ES-I3 (cell line): ENCODE data around the gene GAS6.
"Not testable (repeated sequence)": the region's sequence is repeated elsewhere in the genome, so short reads cannot be mapped to it uniquely, and the experiment has no call there.

ENCODE experiments used
- H3K36me3 ChIP-seq: 2 replicates; pipeline ENCODE4 v1.6.1; 2013; ENCODE audit warnings: mild to moderate bottlenecking, low read length, control low read depth, moderate library complexity; ENCODE audit not compliant: insufficient read depth
- H3K4me1 ChIP-seq: 2 replicates; pipeline ENCODE4 v1.6.1; 2013; ENCODE audit warnings: mild to moderate bottlenecking, control low read depth, low read length; ENCODE audit not compliant: insufficient read depth
- H3K9ac ChIP-seq: 2 replicates; pipeline ENCODE4 v1.6.1; 2013; ENCODE audit warnings: low read depth, mild to moderate bottlenecking, low read length, moderate library complexity
- H3K9me3 ChIP-seq: 2 replicates; pipeline ENCODE4 v1.6.1; 2013; ENCODE audit warnings: mild to moderate bottlenecking, low read length, moderate library complexity; ENCODE audit not compliant: control insufficient read depth, insufficient read depth

GAS6 gene

GRCh38 chr13:113804017-113804702 is 59.7 kb downstream of the GAS6 start:
- no peak overlapping the region for H3K9ac ChIP-seq
- H3K4me1 ChIP-seq = no peaks in the 10 kb centered on the region
- H3K36me3 ChIP-seq = no peaks in the 10 kb centered on the region
- no peaks in the 10 kb centered on the region for H3K9me3 ChIP-seq

GRCh38 chr13:113803409-113804016 is 60.4 kb downstream of the GAS6 start:
- H3K4me1 ChIP-seq = no peaks in the 10 kb centered on the region
- no peak overlapping the region for H3K9ac ChIP-seq
- H3K36me3 ChIP-seq = no peaks in the 10 kb centered on the region
- H3K9me3 ChIP-seq = no peaks in the 10 kb centered on the region

- no peaks in the 10 kb centered on the region for H3K4me1 ChIP-seq
- no peaks in the 10 kb centered on the region for H3K36me3 ChIP-seq
- no peak overlapping the region for H3K9ac ChIP-seq
- H3K9me3 ChIP-seq = no peaks in the 10 kb centered on the region
These were observed 61.1 kb downstream of the GAS6 start for GRCh38 chr13:113802761-113803160.

- Histone ChIP-seq H3K9ac (no peak overlapping the region), H3K4me1 (no peaks in the 10 kb centered on the region), H3K36me3 (no peaks in the 10 kb centered on the region), H3K9me3 (no peaks in the 10 kb centered on the region)
These were observed 61.8 kb downstream of the GAS6 start for GRCh38 chr13:113802090-113802531.

- Histone ChIP-seq H3K9ac (no peak overlapping the region), H3K4me1 (no peaks in the 10 kb centered on the region), H3K9me3 (no peaks in the 10 kb centered on the region), H3K36me3 (no peaks in the 10 kb centered on the region)
These were observed 62.5 kb downstream of the GAS6 start for GRCh38 chr13:113801289-113801961.

GRCh38 chr13:113800576-113800926 is 63.3 kb downstream of the GAS6 start:
- Histone ChIP-seq H3K9me3 (no peaks in the 10 kb centered on the region), H3K9ac (no peak overlapping the region), H3K4me1 (no peaks in the 10 kb centered on the region), H3K36me3 (no peaks in the 10 kb centered on the region)

- Histone ChIP-seq H3K9ac (no peak overlapping the region), H3K36me3 (no peaks in the 10 kb centered on the region), H3K4me1 (no peaks in the 10 kb centered on the region), H3K9me3 (no peaks in the 10 kb centered on the region)
These were observed 65.6 kb downstream of the GAS6 start for GRCh38 chr13:113798200-113798811.

- Histone ChIP-seq H3K9ac (no peak overlapping the region), H3K9me3 (no peaks in the 10 kb centered on the region), H3K36me3 (no peaks in the 10 kb centered on the region), H3K4me1 (no peaks in the 10 kb centered on the region)
These were observed 66.8 kb downstream of the GAS6 start for GRCh38 chr13:113796964-113797676.

- Histone ChIP-seq H3K36me3 (no peaks in the 10 kb centered on the region), H3K4me1 (no peaks in the 10 kb centered on the region), H3K9me3 (no peaks in the 10 kb centered on the region), H3K9ac (no peak overlapping the region)
These were observed 67.5 kb downstream of the GAS6 start for GRCh38 chr13:113796211-113796963.

- H3K9me3 ChIP-seq, H3K4me1 ChIP-seq, H3K36me3 ChIP-seq, H3K9ac ChIP-seq: not testable (repeated sequence)
These were observed 68.5 kb downstream of the GAS6 start for GRCh38 chr13:113795362-113795761.

- H3K9me3 ChIP-seq = no peaks in the 10 kb centered on the region
- H3K4me1 ChIP-seq = no peaks in the 10 kb centered on the region
- H3K9ac ChIP-seq = no peak overlapping the region
- no peaks in the 10 kb centered on the region for H3K36me3 ChIP-seq
These were observed 69.1 kb downstream of the GAS6 start for GRCh38 chr13:113794764-113795173.

GRCh38 chr13:113794086-113794485 is 69.8 kb downstream of the GAS6 start:
- H3K4me1 ChIP-seq = no peaks in the 10 kb centered on the region
- H3K36me3 ChIP-seq = no peaks in the 10 kb centered on the region
- H3K9ac ChIP-seq = no peak overlapping the region
- no peaks in the 10 kb centered on the region for H3K9me3 ChIP-seq

- no peak overlapping the region for H3K9ac ChIP-seq
- no peaks in the 10 kb centered on the region for H3K4me1 ChIP-seq
- no peaks in the 10 kb centered on the region for H3K9me3 ChIP-seq
These were observed 70.2 kb downstream of the GAS6 start for GRCh38 chr13:113793718-113794085.

More at GRCh38 chr13:113793718-113794085, 70.2 kb downstream of the GAS6 start:
- H3K36me3 ChIP-seq = no peaks in the 10 kb centered on the region
